Measurements from ENCODE around the gene BICRAL.
"Not testable (repeated sequence)": the region's sequence is repeated elsewhere in the genome, so short reads cannot be mapped to it uniquely, and the experiment has no call there.

BICRAL gene

DNA sequence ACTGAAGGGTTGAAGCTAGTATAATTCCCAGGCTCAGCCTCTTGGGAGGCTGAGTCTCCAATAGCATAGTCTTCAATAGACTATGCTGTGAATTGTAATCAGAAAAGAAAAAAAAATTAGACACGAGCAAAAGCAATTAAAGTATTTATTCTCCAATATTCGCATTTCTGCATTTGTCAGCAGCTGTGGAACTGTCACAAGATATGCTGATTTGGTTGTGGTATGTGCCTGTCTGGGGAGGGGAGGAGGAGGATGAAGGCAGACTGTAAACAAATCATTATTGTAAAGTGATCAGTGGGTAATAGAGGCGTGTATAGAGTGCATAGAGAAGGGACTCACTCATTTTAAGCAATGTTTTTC is 10.1 kb upstream of the BICRAL start:
- no peak for TF ChIP-seq JUND (IDR thresholded peaks at IDR 0.05; ENCODE audit: low read depth)
- in situ Hi-C loops (cut with HindIII; ENCODE audit: low pct_unique_long_range_greater_than_20kb, low sequenced_read_pairs): no loop called here
- no peak for DNase-seq (ENCODE audit: low read depth in 1 of 2, low spot score in 1 of 2)

DNA sequence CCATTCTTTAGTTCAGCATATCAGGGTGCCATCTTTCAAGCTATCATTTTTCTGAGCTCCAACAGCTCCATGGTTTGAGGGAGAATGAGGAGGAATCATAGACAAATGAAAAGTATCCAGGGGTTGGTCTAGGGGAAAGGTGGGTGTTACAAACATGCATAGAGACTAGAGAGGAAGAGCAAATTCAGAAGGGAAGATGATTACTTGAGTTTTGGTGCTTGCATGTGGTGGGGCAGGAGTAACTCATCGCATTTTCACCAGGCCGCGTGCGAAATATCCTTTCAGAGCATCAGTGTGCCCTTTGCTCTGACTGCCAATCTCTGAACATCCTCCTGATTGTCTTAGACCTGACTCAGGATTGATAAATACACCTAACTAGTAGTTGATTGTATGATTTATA is 7.7 kb upstream of the BICRAL start:
- TF ChIP-seq JUND (IDR thresholded peaks at IDR 0.05; ENCODE audit: low read depth): no peak
- in situ Hi-C loops (cut with HindIII; ENCODE audit: low pct_unique_long_range_greater_than_20kb, low sequenced_read_pairs): no loop called here
- no peak for DNase-seq (ENCODE audit: low read depth in 1 of 2, low spot score in 1 of 2)

DNA sequence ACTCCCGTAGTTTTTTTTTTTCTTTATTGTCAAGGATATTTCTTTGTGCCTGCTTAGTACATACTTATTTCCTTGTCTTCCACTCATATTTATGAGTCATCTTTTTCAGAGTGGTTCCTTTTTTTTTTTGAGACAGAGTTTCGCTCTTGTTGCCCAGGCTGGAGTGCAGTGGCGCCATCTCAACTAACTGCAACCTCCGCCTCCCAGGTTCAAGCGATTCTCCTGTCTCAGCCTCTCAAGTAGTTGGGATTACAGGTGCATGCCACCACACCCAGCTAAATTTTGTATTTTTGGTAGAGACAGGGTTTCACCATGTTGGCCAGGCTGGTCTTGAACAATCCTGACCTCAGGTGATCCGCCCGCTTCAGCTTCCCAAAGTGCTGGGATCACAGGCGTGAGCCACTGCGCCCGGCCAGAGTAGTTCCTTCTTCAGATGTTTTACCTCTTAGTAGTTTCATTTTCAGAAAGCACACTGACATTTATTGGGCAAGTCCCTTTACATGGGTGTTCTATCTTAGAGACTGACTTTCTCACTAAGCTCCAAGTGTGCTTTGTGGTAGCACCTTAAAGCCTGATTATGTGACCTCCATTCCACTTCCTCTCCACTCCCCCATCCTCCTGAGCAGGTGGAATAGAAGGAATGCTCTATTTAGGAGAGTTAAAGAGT is 6.9 kb upstream of the BICRAL start:
- in situ Hi-C loops (cut with HindIII; ENCODE audit: low pct_unique_long_range_greater_than_20kb, low sequenced_read_pairs); DNase-seq (ENCODE audit: low read depth in 1 of 2, low spot score in 1 of 2): not testable (repeated sequence)

DNA sequence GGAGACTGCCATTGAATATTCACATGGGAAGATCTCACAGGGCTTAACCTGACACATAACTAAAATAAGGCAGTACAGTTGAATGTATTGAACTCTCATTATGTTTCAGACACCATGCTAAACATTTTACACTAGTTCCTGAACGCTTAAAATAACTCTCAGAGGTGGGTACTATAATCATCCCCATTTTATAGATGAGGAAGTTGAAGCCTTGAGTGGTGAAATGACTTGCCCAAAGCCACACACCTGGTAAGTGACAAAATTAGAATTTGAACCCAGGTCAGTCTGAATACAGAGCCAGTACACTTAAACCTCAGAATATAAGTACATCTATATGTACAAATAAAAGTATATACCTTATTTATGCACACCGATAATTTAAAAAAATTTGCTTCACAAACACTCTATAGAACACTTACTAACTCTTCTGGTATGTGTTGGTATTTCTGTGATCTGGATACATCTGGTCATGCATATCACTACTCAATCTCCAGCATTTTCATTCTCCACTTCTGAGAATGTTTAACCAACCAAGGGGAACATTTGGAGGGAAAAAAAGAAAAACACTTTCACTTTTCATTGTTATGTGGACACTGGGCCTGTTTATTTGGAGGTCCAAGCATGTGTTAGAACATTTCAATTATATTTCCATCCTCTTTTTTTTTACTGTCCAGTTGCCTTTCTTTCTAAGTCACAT is 4.6 kb upstream of the BICRAL start:
- in situ Hi-C loops (cut with HindIII; ENCODE audit: low pct_unique_long_range_greater_than_20kb, low sequenced_read_pairs): no loop called here
- no peak for DNase-seq (ENCODE audit: low read depth in 1 of 2, low spot score in 1 of 2)
- no peak for TF ChIP-seq JUND (IDR thresholded peaks at IDR 0.05; ENCODE audit: low read depth)

DNA sequence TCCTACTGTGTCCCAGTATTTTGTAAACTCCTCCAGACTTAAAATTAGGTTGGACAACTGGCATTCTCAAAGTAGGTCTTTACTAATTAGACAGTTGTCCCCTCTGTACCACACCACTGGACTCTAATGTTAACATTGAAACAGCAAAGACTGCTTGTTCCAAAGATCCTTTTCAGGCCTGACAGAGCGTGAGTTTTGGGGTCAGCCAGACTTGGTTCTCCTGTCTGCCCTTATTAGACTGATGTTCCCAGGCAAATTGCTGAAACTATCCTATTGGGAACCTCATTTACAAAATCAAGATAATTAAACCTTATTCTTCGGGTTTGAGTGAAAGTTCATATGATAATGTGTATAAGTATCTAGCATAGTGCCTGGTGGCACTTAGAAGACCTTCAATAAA is 3.7 kb upstream of the BICRAL start:
- TF ChIP-seq JUND (IDR thresholded peaks at IDR 0.05; ENCODE audit: low read depth): no peak
- in situ Hi-C loops (cut with HindIII; ENCODE audit: low pct_unique_long_range_greater_than_20kb, low sequenced_read_pairs): no loop called here
- no peak for DNase-seq (ENCODE audit: low read depth in 1 of 2, low spot score in 1 of 2)

DNA sequence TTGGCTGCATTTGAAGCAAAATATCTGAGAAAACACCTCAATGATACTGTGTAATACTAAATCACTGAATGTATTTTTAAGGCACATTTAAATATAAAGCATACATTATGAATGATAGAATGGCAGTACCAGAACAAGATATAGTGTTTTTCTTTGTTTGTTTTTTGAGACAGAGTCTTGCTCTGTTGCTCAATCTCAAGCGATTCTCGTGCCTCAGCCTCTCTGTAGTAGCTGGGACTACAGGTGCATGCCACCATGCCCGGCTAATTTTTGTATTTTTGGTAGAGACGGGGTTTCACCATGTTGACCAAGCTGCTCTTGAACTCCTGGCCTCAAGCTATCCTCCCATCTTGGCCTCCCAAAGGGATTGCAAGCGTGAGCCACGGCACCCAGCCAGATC is 2.3 kb upstream of the BICRAL start:
- DNase-seq (ENCODE audit: low read depth in 1 of 2, low spot score in 1 of 2): no peak
- in situ Hi-C loops (cut with HindIII; ENCODE audit: low pct_unique_long_range_greater_than_20kb, low sequenced_read_pairs): no loop called here
- TF ChIP-seq JUND (IDR thresholded peaks at IDR 0.05; ENCODE audit: low read depth): no peak

DNA sequence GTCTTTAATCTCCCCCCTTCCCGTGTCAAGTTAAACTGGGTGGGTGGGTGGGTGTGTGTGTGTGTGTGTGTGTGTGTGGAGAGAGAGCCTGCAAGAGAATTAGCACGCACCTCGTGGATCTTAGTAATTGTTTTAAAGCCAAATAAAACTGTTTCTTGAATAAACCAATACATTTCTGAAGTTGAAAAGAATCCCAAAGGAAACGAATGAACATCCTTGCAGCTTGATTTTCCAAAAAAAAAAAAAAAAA is 381 bp upstream of the BICRAL start:
- in situ Hi-C loops (cut with HindIII; ENCODE audit: low pct_unique_long_range_greater_than_20kb, low sequenced_read_pairs): no loop called here
- no peak for DNase-seq (ENCODE audit: low read depth in 1 of 2, low spot score in 1 of 2)
- no peak for TF ChIP-seq JUND (IDR thresholded peaks at IDR 0.05; ENCODE audit: low read depth)

DNA sequence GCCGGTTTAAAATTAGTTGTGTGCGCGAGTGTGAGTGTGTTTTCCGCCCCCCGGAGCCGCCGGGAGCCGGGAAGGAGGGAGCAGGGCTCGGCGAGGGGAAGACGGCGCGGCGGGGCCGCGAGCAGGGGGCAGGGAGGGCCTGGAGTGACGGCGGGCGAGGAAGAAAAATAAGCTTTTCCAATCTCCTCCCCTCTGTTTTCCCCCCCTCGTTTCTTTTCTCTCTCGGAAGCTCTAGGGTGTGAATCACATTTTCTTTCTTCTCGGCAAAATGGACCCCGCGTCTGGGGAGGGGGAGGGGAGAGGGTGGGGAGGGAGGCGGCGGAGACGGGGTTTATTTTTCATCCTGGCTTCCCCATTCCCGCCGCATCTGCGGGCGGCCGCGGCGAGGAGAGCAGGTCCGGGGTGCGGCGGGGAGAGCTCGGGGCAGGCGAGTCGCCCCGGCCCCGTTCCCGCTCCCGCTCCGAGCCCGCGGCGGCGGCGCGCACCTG is 881 bp downstream of the BICRAL start:
- TF ChIP-seq JUND (IDR thresholded peaks at IDR 0.05; ENCODE audit: low read depth): no peak
- in situ Hi-C loops (cut with HindIII; ENCODE audit: low pct_unique_long_range_greater_than_20kb, low sequenced_read_pairs): no loop called here

DNA sequence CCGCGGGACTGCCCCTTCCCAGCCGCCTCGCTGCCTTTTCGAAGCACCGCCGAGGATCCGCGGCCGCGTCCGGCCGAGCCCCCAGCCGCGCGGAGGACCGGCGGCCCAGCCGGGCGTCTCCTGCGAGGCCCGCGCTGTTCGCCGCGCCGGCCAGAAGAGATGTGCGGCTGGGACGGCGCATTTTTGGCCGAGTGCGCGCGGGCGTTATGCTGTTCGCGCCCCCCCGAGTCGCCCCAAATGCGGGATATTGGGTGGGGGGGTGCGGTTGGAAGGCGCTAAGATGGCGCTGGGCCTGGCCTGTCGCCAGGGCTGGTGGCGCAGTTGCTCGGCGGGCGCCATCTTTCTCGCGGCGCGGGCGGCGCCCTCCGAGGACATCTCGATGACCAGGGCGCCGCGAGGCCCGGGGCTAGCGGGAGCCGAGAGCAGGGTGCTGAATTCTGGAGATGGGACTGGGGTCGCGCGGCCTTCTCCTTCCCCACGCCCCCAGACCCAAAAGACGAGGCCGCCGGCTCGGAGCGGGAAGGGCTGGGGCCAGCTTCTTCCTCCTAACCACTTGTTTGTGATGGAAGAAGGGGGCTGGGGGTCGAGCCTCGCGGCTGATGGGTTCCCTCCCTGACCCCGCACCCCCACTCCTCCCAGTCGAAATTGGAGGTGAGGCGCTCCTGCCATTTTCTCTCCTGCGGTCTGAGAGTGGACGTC is 1.5 kb downstream of the BICRAL start:
- in situ Hi-C loops (cut with HindIII; ENCODE audit: low pct_unique_long_range_greater_than_20kb, low sequenced_read_pairs): no loop called here
- peak; percentile 40 to 84 for DNase-seq (ENCODE audit: low read depth in 1 of 2, low spot score in 1 of 2)

More for the DNA sequence above, 881 bp downstream of the BICRAL start:
- DNase-seq (ENCODE audit: low read depth in 1 of 2, low spot score in 1 of 2): peak; percentile 77 to 90

DNA sequence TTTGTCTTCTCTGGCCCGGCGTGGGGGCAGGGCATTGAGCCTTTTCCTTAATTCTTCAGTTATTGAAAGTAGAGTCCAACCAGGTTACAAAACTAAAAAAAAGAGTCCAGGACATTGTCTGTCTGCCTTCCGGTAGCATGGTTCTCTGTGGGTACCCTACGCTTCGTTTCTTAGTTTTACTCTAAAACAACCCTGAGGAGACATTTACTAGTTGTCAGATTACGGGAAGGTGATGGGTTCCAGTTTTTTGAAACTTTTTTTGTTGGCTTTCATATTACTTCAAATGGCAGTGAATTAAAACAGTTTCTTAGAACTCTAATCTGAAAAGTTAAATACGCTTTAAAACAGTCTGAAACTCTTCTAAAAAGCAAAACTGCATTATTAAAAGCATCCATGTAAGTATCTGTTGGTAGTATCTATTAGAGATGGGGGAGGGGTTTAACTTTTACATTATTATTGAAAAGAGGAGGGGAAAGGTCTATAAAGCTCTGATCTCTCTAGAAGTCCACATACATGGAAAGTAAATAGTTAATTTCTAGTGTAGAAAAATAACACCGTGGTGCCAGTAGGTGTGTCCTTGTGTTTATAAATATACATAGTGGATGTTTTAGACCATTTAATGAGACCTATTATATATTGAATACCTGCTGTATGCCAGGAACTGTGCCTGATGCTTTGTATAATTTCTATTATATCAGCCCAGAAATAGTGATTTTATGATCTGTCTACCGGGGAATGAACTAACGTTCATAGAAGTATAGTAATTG is 2.2 kb downstream of the BICRAL start:
- TF ChIP-seq JUND (IDR thresholded peaks at IDR 0.05; ENCODE audit: low read depth): no peak
- in situ Hi-C loops (cut with HindIII; ENCODE audit: low pct_unique_long_range_greater_than_20kb, low sequenced_read_pairs): no loop called here
- DNase-seq (ENCODE audit: low read depth in 1 of 2, low spot score in 1 of 2): peak in 1 of 2 experiments; percentile 38

More for the DNA sequence above, 1.5 kb downstream of the BICRAL start:
- no peak for TF ChIP-seq JUND (IDR thresholded peaks at IDR 0.05; ENCODE audit: low read depth)

DNA sequence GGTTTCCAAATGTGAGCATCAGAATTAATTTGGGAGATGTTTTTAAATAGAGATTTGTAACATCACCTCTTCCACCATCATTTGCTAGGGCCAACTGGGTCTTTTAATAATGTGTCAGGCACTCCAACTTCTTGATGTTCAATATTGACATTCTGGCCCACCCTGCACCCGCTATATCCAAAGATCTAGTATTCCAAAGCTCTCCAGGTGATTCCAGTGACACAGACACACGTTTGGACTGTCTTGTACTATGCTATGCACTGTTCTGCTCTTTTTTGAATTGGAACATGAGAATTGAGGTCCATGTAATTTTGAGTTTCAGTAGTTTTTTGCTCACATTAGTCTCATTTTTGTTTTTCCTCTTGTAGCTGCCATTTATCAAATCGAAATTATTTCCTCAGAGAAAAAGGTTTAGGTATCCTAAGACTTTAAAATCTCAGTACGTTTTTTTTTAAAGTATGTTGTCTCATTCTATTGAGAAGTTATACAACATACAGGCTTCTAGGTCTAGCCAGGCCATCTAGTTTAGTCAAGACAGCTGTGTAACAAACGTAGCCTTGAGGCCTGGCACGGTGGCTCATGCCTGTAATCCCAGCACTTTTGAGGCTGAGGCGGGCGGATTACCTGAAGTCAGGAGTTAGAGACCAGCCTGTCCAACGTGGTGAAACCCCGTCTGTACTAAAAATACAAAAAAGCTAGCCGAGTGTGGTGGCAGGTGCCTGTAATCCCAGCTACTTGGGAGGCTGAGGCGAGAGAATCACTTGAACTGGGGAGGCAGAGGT is 3.1 kb downstream of the BICRAL start:
- in situ Hi-C loops (cut with HindIII; ENCODE audit: low pct_unique_long_range_greater_than_20kb, low sequenced_read_pairs): no loop called here
- TF ChIP-seq JUND (IDR thresholded peaks at IDR 0.05; ENCODE audit: low read depth): no peak
- DNase-seq (ENCODE audit: low read depth in 1 of 2, low spot score in 1 of 2): no peak

DNA sequence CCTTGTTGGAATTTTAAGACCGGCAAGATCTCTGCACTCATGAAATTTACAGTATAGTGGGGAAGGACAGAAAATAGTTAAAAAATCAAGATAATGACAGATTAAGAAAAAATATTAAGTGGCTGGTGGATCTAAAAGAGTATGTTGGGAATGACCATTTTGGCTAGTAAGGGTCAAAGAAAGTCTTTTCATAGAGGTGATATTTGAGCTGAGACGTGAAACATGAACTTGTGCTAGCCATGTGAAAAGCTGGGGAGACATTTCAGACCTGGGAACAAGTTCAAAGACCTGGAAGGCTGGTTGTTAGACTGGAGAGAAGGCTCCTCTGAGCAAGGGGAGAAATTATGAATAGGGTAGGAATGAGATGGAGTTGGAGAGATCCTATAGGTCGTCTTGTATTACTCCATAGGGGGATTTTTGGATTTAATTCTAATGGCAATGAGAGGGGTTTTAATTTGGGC is 4.7 kb downstream of the BICRAL start:
- TF ChIP-seq JUND (IDR thresholded peaks at IDR 0.05; ENCODE audit: low read depth): no peak
- in situ Hi-C loops (cut with HindIII; ENCODE audit: low pct_unique_long_range_greater_than_20kb, low sequenced_read_pairs): no loop called here
- DNase-seq (ENCODE audit: low read depth in 1 of 2, low spot score in 1 of 2): no peak

Data from T47D (cell line).